ENCODE measurements around the gene LRP4.

The LRP4 gene

DNA sequence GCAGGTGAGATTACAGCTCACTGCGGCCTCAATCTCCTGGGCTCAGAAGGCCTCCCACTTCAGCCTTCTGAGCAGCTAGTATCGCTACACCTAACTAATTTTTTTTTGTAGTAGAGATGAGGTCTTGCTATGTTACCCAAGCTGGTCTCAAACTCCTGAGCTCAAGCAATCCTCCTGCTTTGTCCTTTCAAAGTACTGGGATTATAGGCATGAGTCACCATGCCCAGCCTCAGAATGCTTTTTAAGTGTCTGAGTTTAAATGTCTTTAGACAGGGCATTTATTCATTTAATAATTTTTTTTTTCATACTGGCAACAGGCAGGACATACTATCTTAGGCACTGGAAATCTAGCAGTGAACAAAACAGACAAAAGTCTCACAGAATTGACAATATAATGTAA lies 27.7 kb downstream of the LRP4 start:
- no peak for DNase-seq

DNA sequence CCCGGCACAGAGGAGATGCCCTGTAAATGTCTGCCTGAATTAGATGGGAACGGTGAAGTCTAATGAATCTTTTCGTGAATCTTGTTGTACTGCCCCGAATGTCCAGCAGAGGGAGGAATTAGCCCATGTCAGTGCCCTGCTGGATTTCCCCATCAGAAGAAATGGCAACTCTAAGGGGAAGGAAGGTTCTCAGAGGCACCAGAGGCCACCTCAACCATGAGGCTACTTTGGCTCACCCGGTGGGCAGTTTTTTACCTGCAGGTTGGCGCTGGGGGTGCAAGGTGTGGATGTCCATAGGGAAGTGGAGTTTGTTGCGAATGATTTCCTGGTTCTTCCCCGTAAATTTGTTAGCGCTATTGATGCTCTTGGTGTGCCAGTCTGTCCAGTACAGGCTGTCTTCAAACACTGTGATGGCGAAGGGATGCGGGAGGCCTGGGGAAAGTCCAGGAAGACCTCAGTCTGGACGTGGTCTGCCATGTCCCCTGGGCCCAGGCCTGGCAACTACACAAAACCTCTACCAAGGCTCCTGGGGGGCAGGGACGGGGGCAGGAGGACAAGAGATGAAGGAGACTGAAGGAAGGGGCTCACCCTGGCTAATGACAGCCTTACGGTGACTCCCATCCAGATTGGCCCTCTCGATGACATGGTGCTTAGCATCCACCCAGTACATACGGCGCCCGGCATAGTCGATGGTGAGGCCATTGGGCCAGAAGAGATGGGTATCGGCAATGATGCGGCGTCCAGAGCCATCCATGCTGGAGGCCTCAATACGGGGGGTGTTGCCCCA lies 28.5 kb downstream of the LRP4 start:
- DNase-seq: peak; percentile 79

DNA sequence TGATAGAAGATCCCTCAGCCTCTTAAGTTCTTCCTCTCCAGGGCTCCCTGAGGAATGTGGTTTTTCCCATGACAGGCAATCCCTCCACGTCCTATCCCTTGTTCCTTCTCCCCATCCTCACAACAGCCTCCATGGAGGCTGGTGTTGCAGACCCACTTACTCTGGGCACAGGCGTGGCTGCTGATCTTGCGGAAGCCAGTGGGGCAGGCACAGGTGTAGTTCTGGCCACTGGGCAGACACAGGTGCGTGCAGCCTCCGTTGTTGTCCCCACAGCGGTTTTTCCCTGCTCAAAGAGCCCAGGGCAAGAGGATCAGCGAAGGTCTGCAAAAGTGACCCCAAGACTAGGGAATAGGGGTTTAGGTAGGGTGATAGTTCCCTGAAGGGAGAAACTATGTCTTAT lies 29.1 kb downstream of the LRP4 start:
- DNase-seq: no peak

DNA sequence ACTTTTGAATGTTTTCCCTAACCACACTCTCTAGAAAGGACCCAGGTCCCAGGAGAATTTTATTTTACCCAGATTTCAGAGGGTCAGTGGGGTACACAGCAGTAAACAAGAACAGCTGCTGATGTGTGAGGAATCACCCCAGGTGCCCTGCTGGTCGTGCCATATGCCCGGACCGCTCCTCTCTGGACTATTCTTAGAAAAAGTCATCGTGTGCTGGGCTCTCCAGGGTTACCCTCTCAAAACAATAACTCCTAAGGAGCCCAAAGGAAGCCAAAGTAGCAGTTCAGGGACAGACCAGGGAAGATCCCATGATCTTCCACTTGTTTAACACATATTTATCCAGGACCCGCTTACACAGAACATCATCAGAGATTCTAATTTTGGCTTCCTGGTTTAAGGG lies 29.7 kb downstream of the LRP4 start:
- no peak for DNase-seq

DNA sequence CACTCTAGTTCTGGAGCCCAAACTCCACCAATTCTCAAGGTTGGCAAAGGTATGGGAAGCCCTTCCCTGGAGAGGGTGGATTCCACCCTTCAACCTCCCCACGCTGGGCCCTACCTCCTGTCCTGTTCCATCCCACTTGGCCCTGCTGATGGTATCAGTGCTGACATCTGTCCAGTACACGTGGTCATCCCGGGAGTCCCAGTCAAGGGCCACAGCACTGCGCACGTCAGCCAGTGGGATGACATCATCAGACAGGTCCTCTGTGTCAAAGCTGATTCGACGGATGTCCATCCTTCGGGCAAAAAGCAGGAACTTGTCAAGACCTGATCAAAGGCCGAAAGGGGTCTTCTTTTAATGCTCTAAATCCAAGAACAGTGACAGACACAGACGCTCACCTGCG lies 32.1 kb downstream of the LRP4 start:
- DNase-seq: no peak

DNA sequence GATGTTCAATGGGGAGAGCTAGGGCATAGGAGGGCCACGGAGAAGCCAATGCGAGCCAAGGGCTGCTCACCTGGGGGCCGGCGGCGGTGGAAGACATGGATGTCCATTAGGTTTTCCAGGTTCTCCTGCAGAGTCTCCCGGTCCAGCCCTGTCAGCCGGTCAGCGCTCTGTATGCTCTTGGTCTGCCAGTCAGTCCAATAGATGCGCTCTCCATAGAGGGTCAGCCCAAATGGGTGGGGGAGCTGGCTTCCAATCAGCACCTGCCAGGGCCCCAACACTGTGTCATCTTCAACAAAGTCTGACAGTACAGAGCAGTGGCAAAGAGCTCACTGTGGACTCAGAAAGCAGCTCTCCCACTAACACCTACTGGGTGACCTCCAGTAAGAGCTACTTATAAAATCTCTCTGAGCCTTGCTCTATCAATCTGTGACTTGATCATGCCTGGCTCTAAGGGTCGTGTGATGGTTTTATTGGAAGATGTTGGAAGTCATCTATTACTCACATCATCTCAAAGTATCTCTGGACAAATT lies 39.2 kb downstream of the LRP4 start:
- DNase-seq: no peak

DNA sequence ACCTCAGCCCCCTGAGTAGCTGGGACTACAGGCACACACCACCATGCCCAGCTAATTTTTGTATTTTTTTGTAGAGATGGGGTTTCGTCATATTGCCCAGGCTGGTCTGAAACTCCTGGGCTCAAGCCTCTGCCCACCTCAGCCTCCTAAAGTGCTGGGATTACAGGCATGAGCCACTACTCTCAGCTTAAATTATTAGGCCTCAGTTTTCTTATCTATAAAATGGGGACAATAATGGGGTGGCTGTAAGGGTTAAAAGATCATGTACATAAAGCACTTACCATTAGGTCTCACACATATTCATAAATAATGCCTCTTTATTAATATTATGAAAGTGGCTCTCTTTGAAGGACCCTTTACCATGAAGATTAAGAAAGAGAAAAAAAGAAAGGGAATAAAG lies 40.8 kb downstream of the LRP4 start:
- DNase-seq: no peak

DNA sequence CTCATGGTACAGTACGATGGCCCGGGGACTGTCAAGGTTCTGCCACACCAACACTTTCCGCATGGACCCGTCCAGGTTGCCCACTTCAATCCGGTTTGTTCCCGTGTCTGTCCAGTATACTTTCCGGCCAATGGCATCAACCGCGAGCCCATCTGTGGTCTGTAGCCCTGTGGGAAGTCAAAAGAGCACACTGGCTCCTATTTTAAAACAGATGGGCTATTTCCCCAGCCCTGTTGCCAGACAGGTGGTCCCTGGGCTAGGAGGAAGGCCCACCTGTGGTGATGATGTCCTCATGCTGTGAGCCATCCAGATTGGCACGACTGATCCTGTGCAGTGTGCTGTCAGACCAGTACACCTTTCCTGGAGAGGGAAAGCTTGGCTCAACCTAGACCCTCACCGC lies 41.9 kb downstream of the LRP4 start:
- no peak for DNase-seq

DNA sequence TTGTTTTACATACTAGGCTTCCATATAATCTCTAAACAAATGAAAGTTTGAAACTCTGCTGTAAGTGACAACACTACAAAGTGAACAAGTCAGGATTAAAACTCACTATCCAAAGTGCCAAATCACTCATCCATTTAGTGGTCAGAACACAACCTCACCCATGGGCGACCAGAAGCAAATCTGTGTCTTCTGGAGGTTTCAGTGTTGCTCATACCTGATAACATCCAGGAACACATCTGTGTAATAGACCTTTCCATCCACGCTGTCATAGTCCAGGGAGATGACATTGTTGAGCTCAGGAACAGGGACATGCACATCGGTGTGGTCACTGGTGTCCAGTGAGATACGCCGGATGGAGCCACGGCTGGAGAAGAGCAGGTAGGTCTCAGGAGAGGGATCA lies 43.8 kb downstream of the LRP4 start:
- no peak for DNase-seq

DNA sequence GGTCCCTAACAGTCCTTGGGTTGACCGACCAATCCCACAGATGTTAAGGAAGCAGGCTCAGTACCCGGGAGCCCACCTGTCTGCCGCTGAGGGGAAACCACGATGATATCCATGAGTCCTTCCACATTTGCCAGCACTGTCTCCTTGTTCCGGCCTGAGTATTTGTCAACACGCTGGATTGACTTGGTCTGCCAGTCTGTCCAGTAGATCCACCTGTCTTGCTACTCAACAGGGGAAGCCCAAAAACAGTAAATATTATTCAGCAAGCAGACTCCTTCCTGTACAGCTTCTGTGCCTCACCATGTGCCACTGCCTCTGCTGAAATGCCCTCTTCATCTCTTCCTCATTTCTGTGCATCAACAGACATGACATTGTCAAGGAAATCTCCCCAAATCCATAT lies 49.4 kb downstream of the LRP4 start:
- no peak for DNase-seq

DNA sequence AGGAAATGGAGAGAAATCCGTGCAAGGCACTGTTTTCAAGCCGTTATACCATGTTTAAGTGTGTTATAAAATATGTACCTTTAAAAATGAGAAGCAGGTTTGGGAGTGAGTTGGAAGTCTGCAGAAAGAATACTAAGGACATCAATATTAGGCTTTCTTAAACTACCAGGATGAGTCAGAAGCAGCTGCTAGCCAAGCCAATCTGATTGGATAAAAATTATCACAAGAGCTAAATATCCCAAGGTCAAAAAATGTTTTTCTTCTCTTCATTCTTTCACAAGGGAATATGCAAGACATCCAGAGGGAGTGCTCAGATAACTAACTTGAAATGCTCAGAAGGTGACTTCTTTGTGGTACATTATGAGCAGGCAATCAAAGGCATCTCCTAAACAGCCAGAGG lies 53.0 kb downstream of the LRP4 start:
- no peak for DNase-seq

DNA sequence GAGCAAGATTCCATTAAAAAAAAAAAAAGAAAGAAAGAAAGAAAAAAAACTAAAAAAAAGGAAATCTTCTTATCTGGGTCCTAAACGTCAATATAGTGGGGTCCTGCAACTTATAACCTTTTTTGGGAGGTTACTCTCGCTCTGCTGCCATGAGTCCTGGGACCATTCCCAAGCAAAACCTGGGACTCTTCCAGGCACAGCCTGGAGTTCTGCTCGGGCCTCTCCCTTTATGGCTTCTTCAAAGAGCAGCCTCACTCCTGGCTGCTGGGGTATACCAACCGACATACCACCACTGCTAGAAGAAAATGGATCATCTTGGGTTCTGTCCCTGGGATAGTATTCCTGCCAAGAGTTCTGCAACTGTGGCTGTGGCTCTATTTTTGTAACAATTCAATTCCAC lies 58.1 kb downstream of the LRP4 start:
- no peak for DNase-seq

DNA sequence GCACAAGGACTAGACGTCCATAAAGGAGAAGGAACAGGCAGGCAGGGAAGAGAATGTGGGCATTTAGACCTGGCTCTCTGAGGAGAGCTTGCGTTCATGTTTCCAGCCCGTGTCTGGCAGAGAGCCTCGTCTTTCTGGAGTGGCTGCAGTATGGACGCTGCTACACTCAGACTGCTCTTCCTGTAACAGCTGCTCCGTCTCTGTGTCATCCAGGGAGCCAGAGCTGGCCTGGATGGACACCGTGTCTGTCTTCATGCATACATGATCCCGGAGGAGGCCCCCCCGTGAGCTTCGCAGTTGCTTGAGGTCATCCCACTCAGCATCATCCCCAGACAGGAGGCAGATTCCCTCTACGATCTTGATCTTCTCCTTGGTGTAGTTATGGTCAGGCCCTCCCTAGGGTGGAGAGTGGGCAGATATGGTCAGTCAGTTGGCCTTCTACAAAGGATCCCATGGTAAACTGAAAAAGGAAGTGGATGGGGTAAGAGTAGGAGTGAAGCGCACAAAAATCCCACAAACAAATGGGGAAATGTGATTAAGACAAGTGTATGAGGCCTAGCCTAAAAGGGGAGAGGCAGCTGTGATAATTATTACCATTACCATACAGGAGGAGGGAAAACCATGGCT lies 59.3 kb downstream of the LRP4 start:
- DNase-seq: no peak

DNA sequence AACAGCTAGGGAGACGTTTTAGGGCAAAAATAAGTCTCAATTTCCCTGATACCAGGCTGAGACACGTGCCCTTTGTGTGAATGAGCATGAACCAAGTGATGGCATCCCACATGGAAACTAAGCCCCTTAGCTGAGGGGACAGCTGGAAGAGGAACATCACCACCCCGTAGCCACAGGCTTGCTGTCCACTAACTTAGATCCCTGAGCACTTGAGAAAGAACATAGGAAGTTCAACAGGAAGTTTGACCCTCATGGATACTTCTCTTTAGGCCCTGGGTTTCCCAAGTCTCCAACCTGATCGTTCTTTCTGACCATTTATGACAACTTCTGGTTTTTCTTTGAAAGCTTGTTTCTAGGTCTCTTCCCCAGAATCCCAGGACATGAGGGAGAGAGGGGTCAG lies 60.7 kb downstream of the LRP4 start:
- no peak for DNase-seq

DNA sequence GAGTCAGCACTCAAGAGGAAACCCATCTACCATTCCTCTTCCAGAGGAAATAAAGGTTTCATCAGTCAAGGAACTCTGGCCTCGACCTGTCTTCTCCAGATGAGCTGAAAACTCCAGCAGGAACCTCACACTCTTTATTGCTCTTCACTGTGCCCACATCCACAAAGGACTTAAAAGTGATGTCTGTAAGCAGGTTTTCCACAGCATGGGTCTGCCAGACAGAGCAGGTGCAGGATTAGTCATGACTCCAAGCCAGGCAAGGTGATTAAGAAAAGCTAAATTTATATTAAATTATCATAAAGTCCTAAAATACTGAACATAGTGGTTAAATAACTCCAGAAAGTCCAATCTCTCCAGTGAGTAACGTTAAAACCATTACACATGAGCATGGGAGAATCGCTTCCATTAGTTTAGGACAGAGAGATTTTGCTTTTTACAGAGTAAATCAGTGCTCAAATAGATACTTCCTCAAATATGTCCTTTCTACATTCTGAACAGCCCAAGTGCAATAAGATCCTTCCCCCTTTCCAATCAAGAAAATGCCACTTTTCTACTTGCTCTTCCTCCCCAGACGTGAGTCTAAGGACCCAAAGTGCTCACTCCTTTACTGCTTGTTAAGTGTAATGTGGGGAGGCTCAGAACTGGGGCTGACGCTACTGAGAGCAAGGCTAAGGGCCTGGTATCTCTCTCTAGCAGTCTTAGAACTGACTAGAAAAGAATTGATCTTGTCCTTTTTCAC lies 61.6 kb downstream of the LRP4 start:
- no peak for DNase-seq

DNA sequence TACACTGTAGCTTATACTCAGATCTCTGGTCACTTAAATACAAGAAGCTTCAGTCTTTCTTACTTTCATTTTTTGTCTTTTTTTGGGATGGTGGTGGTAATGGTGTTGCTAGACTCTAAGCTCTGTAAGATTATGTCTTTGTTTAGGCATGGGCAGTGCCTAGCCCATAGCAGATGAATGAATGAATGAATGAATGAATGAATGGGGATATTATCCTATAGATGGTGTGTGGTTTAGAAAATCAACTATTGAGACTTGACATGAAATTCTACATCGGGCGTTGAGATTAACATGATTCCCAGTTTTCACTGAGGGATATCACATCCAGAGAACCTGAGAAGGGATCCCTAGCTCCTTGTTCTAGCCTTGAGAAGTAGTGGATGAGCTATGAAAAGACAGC lies 62.5 kb downstream of the LRP4 start:
- no peak for DNase-seq

DNA sequence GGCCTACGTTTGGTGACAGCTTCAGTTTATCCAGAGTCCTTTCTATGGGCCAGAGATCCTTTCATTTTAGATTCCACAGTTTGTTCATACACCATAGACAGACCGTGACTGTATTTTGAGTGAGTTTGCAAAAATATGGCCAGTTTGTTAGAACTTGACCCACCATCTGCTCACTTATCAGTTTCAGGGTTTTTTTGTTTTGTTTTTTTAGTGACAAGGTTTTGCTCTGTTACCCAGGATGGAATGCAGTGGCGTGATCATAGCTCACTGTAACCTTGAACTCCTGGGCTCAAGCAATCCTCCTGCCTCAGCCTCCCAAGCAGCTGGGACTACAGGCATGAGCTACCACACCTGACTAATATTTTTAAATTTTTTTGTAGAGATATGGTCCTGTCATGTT lies 63.2 kb downstream of the LRP4 start:
- no peak for DNase-seq

DNA sequence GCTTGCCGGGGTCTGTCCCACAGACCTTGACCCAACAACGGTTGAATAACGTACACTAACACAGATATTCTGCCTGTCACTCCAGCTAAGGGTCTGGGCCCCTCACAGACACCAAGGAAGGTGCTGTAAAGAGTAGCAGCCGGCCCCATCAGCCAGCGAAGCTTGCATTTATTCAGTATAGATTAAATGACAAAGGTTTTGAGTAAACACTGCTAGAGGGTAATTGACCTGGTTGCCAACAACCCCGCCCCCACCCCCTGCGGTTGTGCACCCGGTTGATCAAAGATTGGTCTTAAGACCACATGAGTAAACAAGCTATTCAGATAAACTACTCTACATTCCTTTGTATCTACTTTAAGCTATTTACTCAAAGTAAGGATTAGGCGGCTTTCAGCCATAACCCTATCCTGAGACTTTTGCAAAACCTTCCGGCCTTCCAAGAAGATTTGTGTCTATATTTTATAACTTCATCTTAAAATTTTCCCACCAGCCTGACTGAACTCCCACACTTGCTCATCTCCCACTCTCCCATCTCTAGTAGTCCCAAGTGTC lies 67.4 kb downstream of the LRP4 start:
- DNase-seq: no peak

DNA sequence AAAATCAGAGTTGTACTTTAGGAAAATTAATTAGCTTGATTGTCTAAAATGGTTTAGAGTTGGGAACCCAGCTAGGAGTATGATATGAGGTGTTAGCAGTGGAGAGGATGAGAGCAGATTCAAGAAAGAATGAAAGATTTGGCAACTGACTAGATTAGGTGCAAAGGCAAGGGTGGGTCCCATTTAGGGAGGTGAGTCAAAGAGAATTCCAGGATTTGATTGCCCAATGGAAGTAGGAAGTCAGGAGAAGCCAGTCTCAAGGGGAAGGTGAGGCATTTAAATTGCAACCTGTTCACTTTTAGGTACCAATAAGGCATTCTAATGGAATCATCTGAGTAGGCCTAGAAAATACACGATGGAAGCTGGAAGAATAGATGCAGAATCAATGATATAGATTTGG lies 68.7 kb downstream of the LRP4 start:
- DNase-seq: no peak

DNA sequence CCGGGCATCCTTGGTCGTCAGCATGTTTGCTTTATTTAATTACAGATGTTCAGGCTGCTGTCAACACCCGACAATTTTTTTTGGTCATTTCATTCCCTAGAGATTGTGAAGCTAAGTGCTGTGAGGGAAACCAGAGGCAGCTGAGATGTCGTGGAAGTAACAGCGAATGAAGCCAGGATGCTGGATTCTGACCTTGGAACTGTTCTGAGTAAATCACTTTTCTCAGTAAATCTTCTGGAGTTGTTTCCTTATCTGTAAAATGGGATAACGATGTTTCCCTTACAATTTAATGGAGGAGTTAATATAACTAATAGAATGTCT lies 71.9 kb downstream of the LRP4 start:
- no peak for DNase-seq

DNA sequence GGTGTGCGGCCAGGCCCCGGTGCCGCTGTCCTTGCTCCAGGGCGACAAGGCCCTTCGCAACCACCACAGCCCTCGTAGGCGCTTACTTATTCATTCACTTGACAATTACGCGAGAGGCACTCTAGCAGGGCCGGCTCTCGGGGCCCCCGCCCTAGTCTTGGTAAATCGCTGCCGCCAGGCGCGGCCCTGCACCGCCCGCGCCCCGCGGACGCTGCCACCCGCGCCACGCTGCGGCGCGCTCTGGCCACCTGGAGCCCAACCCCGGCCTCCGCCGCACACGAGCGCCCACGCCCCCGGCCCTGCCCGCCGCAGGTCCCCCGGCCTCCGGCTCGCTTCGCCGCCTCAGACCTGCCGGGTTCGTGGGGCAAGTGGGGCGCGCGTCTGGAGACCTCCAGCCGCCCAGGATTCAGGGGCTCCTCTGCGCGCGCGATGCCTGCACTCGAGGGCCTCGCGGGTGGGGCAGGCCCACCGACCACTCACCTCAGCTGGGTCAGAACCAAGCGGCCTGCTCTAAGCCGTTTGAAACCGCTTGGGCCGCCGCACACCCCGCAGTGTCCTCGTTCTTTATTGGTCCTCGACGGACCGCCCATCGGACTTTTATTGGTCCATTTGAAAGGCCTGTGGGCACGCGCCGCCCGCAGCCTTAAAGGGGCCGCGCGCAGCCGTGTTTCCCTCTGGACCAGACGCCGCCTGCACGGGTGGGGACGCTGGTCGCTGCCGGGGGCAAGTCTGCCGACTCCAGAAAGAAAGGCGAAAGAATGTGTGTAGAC lies 72.4 kb downstream of the LRP4 start, which contains the start of gene CKAP5:
CKAP5 (minus strand) TSS at position 541 of the 770 bp plus-strand sequence. CDS start 25,049 bp downstream, outside the sequence.
- peak; percentile 91 for DNase-seq

DNA sequence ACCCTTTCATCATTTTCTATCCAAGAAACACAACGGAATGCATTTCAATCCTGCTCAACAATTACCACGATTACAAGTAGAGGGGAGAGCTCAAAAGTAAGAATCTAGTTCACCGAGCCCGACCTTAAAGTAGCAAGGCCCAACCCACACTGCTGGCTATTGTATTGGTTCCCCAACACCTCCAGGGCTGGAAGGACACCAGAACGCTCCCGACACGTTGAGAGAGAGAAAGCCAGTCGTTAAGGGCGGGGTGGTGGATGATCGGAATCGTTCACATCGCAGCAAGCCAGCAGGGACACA lies 73.0 kb downstream of the LRP4 start:
- no peak for DNase-seq

DNA sequence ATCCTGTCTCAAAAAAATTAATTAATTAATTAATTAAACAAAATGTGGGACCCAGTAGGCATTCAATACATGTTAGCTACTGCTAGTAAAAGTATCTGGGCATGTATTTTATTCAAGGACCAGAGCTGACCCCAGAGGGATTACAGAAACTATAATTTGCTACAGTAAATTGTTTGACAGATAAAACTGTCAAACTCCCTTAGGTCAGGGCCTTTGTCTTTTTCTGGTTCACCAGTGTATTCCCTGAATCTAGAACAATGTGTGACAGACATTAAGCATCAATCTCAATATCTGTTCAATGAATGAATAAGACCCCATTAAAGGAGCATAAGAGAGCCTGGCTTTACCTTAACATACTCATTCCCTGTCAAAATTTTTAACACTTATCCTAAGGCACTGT lies 78.2 kb downstream of the LRP4 start:
- no peak for DNase-seq

Data from CD4-positive, alpha-beta T cell treated with Interleukin-17A for 1 hour (primary cell).